HFF-Myc (cell line): ENCODE results near the gene C1QTNF8.

Source experiments
- DNase-seq: peaks from one replicate; pipeline ENCODE4 v3.0.0-alpha.2; 2011; ENCODE audit warnings: low read depth; ENCODE audit errors: extremely low read depth
- H3K4me3 ChIP-seq: replicated peaks from 2 replicates; pipeline ENCODE4 v1.5.1; 2011; ENCODE audit warnings: low read depth, mild to moderate bottlenecking, control low read depth, low read length
- TF ChIP-seq, protein P1 (sequence below): IDR thresholded peaks from 2 replicates; pipeline ENCODE4 v1.5.1; 2012; ENCODE audit warnings: mild to moderate bottlenecking, low read depth, low read length, control low read depth; ENCODE audit errors: missing control alignments

C1QTNF8 gene

DNA sequence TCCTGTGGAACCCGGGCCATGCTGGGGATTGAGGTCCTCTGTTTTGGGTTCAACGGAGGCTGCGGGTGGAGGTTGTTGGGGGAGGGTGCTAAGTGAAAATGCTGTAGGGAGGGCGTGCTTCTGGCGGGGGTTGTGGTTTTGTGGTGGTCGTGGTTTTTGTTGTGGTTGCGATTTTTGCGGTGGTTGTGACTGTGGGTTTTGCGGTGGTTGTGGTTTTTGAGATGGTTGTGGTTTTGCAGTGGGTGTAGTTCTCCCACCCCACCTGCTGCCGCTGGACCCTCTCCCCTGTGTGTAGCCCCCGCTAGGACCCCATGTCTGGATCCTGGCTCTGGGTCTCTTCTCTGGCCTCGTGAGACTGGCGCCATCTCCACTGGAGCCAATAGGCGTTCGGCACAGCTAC, 28.4 kb downstream of the C1QTNF8 start:
- DNase-seq: no peak
- TF ChIP-seq, protein P1, sequence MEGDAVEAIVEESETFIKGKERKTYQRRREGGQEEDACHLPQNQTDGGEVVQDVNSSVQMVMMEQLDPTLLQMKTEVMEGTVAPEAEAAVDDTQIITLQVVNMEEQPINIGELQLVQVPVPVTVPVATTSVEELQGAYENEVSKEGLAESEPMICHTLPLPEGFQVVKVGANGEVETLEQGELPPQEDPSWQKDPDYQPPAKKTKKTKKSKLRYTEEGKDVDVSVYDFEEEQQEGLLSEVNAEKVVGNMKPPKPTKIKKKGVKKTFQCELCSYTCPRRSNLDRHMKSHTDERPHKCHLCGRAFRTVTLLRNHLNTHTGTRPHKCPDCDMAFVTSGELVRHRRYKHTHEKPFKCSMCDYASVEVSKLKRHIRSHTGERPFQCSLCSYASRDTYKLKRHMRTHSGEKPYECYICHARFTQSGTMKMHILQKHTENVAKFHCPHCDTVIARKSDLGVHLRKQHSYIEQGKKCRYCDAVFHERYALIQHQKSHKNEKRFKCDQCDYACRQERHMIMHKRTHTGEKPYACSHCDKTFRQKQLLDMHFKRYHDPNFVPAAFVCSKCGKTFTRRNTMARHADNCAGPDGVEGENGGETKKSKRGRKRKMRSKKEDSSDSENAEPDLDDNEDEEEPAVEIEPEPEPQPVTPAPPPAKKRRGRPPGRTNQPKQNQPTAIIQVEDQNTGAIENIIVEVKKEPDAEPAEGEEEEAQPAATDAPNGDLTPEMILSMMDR: no peak
- no peak overlapping the region for H3K4me3 ChIP-seq

DNA sequence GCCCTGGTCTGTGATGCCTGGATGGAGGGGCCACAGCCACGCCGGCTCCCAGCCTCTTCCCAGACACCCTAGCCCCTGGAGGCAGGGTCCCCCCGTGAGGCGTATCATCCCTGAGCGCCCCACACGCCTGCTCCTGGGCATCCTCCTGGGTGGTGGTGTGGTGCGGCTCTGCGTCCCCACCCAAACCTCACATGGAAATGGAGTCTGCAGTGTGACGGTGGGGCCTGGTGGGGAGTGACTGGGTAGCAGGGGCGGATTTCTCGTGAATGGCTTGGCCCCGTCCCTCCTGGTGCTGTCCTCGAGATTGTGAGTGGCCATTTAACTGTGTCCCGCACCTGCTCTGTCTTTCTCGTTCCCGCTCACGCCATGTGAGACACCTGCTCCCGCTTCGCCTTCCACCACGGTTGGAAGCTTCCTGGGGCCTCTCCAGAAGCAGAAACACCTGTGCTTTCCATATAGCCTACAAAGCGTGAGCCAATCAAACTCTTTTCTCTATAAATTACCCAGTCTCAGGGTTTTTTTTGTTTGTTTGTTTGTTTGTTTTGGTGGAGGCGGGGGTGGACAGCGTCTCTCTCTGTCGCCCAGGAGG, 29.4 kb downstream of the C1QTNF8 start:
- H3K4me3 ChIP-seq: no peak overlapping the region
- TF ChIP-seq, protein P1: no peak
- DNase-seq: no peak

DNA sequence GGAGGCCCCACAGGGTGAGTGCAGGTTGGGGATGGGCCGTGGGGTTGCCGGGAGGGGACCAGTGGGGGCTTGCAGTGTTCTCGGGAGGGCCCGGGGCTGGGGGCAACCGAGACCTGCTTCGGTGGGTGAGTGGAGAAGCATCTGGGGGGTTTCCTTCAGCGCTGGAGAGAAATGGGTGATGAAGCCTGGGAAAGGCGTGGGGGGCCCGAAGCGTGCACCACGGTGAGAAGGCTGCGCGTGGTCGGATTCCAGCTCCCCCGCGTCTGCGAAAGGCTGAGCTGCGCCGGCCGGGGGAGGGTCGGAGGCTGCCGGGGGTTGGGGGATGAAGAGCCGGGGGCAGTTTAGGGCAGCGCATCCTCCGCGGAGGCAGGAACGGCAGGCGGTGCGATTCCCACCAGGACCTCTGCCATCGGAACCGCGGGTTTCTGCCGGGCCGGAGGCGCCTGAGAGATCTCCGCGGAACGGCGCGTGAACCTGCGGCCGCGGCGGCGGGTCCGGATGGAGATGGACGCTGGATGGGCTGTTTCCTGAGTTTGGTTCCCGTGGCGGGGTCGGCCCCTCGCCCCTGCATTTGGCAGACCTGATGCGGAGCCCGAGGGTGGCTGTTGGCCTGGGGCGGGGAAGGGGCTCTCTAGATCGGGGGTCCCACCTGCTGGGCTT, 30.4 kb downstream of the C1QTNF8 start:
- DNase-seq: no peak
- TF ChIP-seq, protein P1: no peak
- no peak overlapping the region for H3K4me3 ChIP-seq

DNA sequence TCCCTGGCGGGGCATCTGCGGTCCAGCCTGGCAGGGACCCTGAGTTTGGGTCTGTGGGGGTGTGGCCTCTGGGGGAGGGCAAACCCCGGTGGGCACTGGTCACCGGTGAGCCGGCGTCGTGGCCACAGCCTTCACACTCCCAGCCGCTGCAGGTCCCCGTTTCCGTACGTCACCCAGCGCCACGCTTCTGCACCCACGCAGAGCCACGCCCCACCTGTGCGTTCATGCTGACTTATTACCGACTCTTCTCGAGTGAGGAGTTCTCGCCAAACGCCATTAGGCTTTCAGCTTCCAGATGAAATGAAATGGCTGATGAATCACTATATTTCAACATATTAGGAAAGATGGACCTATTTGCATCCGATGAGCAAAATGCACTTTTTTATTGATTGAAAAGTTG, 32.3 kb downstream of the C1QTNF8 start:
- TF ChIP-seq, protein P1: no peak
- DNase-seq: no peak
- no peak overlapping the region for H3K4me3 ChIP-seq

DNA sequence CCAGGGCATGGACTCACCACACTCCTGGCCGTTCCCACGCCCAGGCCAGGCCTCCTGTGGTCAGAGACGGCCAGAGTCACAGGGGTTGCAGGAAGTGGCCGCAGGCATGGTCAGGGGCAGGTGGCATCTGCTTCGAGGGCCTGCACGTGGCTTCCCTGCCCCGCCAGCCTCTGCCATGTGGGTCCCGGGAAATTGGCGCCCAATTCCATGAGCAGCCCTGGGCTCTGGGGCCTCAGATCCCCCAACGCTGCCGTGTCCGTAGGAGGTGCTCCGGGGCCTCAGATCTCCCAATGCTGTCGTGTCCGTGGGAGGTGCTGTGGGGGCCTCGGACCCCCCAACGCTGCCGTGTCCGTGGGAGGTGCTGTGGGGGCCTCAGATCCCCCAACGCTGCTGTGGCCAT, 33.1 kb downstream of the C1QTNF8 start:
- DNase-seq: no peak
- TF ChIP-seq, protein P1: no peak
- H3K4me3 ChIP-seq: no peak overlapping the region

DNA sequence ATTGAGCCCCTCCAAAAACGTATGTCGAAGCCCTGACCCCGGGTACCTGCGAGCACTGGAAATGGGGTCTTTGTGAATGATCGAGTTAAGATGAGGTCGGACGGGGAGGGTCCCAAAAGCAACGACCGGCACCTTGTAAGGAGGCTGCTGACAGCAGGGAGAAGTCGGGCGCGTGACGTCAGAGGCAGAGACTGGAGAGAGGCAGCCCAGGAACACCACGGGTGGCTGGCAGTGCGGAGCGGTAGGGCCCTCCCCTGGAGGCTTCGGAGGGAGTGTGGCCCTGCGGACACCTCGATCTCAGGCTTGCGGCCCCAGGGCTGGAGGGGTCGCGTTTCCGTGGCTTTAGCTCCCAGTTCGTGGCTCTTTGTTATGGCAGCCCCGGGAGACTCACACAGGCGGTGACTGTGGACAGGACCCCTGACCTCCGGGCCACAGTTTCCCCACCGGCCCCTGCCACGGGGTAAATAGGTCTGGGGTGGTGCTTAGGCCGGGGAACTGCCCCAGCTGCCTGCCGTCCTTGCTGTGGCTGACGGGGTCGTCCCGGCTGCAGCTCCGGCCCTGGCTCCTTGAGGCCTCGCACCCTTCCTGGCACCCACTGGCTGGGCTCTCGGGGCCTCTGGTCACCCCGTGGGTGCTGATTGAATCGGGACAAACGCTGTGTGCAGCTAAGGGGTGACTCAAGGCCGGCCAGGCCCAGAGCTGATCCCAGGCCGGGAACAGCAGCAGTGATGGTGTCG, 34.1 kb downstream of the C1QTNF8 start:
- no peak overlapping the region for H3K4me3 ChIP-seq
- TF ChIP-seq, protein P1: no peak
- no peak for DNase-seq
